Nucleus accumbens (tissue), 56 donors: ENCODE results near the gene TRIM40.
A peak's percentile ranks its signal among the peaks of the same experiment; 100 is the strongest.
"Not testable (repeated sequence)": the region's sequence is repeated elsewhere in the genome, so short reads cannot be mapped to it uniquely, and the experiment has no call there.

Source experiments
- DNase-seq, 56 donors: peaks; one replicate each; lab custom pipeline; 2025; lab: John Stamatoyannopoulos, UW

The TRIM40 gene

GRCh38 chr6:30162265-30163089, 26.5 kb downstream of the TRIM40 start:
- DNase-seq: no peak

- no peak for DNase-seq
These were observed 27.4 kb downstream of the TRIM40 start, which contains the start of gene TRIM15 for GRCh38 chr6:30163090-30163917. TRIM15 (plus strand) TSS chr6:30163546; CDS start chr6:30163685, 139 bp downstream.

GRCh38 chr6:30163918-30164654, 28.1 kb downstream of the TRIM40 start:
- DNase-seq: no peak

GRCh38 chr6:30164714-30165113, 28.8 kb downstream of the TRIM40 start:
- DNase-seq: no peak

- not testable (repeated sequence) for DNase-seq
These were observed 29.3 kb downstream of the TRIM40 start for GRCh38 chr6:30165238-30165637.

- no peak for DNase-seq
These were observed 31.2 kb downstream of the TRIM40 start for GRCh38 chr6:30167101-30167500.

- DNase-seq: no peak
These were observed 32.8 kb downstream of the TRIM40 start for GRCh38 chr6:30168741-30169140.

- no peak for DNase-seq
These were observed 34.0 kb downstream of the TRIM40 start for GRCh38 chr6:30169658-30170614.

- DNase-seq: no peak
These were observed 35.9 kb downstream of the TRIM40 start for GRCh38 chr6:30171677-30172471.

- no peak for DNase-seq
These were observed 36.7 kb downstream of the TRIM40 start for GRCh38 chr6:30172681-30173080.

GRCh38 chr6:30175765-30176164, 39.8 kb downstream of the TRIM40 start:
- DNase-seq: no peak

- no peak for DNase-seq
These were observed 42.9 kb downstream of the TRIM40 start for GRCh38 chr6:30178837-30179236.

GRCh38 chr6:30180145-30180544, 44.2 kb downstream of the TRIM40 start:
- no peak for DNase-seq

- DNase-seq: no peak
These were observed 48.6 kb downstream of the TRIM40 start for GRCh38 chr6:30184417-30185031.

GRCh38 chr6:30185846-30186484, 50.0 kb downstream of the TRIM40 start:
- DNase-seq: no peak

GRCh38 chr6:30188541-30188940, 52.6 kb downstream of the TRIM40 start:
- DNase-seq: no peak

- peak in 33 of 56 donors; percentile 3 to 80 (median 32) for DNase-seq
These were observed 56.1 kb downstream of the TRIM40 start for GRCh38 chr6:30192076-30192475.
